ENCODE results near the gene UBTD2. TPM values are rescaled to one million over a fixed set of nuclear protein-coding genes. Genes with fewer than 3 reads are reported as not detected.

Gene UBTD2
- polyA plus RNA-seq, 3 donors: 58.3 to 68.7 (median 60.6) TPM

- no peak for DNase-seq
Measured at GRCh38 chr5:172266071-172266675, 17.4 kb downstream of the UBTD2 start.

DNA sequence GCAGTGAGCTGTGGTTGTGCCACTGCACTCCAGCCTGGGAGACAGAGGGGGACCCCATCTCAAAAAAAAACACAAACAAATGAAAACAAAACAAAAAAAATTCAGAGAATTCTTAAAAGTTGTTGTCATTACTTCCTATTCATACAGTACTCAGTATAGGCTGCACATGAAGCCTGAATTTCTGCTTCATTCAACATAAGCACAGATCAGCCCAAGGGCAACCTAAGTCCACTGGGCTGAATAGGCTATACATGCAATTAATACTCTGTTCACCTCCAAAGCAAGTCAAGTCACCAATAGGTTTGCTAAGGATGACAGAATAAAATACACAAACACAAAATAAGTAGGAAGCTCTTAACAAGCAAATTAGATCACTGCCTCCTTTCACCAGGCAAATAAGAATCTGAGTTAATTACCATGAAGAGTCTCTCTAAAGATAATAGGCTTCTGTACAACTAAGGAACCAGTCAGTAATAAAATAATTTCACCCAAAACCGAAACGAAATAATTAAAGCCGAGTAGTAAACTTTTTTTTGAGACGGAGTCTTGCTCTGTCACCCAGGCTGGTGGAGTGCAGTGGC is 18.7 kb downstream of the UBTD2 start:
- no peak for DNase-seq

GRCh38 chr5:172255444-172255843 is 28.1 kb downstream of the UBTD2 start:
- no peak for DNase-seq

DNA sequence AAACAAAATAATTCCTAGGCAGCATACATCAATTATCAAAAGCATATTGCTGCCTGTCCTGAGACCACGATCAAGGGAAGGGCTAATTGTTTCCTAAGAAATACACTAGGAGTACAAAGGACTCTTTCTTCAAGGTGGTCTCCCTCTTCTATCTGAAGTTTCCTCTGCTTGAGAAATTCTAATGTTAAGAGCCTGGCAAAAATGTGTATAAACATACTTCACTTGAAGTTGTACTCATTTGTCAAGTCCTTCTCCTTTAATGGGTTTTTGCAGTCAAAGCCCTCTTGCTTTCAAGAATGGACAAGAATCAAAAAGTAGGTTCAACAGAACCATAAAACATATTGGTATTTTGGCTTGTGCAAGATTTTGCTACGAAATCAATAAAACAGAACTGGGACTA is 31.1 kb downstream of the UBTD2 start:
- no peak for DNase-seq

- no peak for DNase-seq
Measured at GRCh38 chr5:172251419-172251818, 32.1 kb downstream of the UBTD2 start.

DNA sequence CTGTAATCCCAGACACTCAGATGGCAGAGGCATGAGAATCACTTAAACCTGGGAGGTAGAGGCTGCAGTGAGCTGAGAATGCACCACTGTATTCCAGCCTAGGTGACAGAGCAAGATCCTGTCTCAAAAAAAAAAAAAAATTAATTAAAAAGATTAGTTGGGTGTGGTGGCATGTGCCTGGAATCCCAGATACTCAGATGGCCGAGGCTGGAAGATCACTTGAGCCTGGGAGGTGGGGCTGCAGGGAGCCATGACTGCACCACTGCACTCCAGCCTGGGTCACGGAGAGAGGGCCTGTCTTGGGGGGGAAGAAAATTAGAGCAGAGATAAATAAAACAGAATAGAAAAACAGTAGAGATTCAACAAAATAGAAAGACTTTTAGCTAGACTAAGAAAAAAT is 34.9 kb downstream of the UBTD2 start:
- DNase-seq: no peak

DNA sequence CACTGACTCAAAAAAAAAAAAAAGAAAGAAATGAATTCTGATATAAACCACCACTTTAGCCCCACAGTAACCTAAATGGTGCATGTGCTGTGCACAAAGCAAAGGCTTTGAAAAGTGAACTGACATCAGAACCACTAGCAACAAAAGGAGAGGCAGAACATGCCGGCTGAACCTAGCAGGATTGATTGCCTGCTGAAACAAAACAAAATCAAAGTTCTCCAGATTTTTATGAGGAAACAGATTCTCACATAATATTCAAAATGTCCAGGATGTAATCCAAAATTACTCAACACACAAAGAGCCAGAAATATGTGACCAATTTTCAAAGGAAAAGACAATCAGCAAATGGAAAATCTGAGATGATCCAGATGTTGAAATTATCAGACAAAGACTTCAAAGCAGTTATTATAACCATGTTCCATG is 37.9 kb downstream of the UBTD2 start:
- no peak for DNase-seq

DNA sequence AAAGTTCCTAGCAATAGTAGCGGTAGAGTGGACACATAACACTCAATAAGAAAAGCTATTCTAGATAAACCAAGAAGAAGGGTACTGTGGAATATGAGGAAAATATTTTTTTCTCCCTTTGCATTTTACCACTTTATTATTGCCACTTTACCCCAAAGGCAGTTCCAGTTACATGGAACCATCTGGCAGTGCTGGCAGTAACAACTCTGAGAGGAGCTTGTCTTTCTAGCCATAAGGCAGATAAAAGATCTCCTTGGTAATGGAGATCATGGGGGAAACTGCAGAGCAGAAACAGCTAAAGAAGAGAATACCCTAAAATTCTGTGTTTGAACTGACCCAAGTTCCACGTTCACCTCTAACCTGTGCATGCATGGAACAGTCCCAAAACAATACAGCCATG is 38.5 kb downstream of the UBTD2 start:
- DNase-seq: no peak

DNA sequence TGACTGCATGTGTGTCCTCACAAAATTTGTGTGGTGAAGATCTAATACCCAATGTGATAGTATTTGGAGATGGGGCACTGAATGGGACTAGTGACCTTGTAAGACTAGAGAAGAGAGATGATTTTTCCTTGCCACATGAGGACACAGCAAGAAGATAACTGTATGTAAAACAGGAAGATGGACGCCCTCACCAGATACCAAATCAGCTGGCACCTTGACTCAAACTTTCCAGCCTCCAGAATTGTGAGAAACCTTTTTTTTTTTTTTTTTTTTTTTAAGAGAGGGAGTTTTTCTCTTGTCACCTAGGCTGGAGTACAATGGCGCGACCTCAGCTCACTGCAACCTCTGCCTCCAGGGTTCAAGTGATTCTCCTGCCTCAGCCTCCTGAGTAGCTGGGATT is 40.3 kb downstream of the UBTD2 start:
- DNase-seq: no peak

GRCh38 chr5:172238334-172238733 is 45.2 kb downstream of the UBTD2 start:
- no peak for DNase-seq

DNA sequence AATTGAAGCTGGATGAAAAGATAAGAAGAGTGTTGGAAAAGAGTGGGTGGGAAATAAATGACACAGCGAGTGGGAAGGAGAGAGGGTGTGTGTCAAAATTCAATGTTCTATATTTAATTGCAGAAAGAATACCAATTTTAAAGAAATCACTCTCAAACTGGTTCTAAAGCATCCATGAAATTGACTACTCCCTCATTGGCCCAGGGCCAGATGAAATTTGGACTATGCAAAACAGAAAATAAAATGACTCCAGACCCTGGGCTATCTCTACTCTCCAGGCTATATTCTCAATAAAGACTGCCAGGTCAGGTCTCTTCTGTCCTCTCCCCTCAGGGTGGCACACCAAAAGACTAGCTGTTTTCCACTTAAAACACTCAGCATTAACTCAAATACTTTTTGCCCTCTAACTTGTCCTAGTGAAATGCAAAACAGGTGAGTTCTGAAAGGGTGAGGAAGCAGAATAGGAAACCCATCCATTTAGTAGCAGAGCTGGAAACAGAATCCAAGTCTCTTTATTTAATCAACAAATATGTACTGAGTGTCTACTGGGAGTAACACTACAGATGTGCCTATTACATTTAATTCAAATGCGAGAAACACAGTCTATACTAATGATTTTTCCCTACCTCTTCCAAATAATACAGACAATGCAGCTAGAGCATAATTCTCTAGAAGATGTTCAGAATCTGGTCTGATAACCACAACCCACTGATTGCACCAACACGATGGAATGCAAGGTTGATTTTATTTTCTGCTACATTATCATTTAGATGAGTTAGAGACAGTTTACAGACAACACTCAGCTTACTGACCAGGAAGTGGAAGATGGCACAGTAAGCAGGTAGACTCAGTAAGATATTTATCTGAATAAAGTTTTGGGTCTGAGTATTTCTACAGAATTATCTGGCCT is 47.5 kb downstream of the UBTD2 start:
- no peak for DNase-seq

GRCh38 chr5:172235132-172235780 is 48.3 kb downstream of the UBTD2 start:
- no peak for DNase-seq

- no peak for DNase-seq
Measured at GRCh38 chr5:172234031-172234430, 49.5 kb downstream of the UBTD2 start.

GRCh38 chr5:172229904-172230303 is 53.7 kb downstream of the UBTD2 start:
- DNase-seq: no peak

DNA sequence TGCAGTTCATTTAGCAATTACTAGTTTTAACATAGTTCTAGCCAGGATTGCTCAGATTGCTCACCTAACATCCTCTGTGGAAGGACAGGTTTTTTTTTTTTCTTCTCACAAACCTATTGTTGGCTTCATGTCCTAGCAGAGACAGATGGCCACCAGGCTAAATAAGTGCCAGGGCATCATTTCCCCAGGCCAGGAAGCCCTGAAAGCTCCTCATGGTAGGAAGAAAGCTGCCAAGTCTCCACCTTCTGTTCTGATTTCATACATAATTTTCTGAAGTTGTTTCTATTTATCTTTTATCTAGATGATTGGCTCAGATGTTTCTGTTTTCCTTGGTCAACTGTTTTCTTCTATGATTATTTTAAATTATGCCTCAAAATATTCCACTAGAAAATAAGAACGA is 58.6 kb downstream of the UBTD2 start:
- DNase-seq: no peak

GRCh38 chr5:172223901-172224873 is 59.4 kb downstream of the UBTD2 start:
- no peak for DNase-seq

- DNase-seq: no peak
Measured at GRCh38 chr5:172219296-172219695, 64.3 kb downstream of the UBTD2 start.

DNA sequence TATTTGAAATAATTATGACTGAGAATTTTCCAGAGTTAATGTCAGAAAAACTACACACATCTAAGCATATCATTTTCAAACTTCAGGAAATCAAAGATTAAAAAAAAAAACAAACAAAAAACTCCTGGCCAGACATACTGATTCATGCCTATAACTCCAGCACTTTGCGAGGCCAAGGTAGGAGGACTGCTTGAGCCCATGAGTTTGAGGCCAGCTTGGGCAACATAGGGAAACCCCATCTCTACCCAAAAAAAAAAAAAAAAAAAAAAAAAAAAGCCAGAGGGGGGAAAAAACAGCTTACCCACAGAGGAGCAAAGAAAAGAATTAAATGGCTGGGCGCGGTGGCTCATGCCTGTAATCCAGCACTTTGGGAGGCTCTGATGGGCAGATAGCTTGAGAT is 67.2 kb downstream of the UBTD2 start:
- DNase-seq: no peak

DNA sequence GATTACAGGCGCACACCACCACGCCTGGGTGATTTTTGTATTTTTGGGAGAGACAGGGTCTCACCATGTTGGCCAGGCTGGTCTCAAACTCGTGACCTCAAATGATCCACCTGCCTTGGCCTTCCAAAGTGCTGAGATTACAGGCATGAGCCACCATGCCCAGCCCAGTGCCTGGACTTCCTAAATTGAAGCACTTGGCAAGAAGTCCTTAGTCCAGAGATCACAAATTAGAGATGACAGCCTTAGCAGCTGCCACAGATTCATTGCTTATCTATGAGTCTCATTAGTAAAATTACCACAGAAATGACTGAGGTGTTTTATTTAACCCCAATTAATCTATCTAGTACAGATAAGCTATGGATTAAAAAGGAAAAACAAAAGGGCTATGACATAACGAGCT is 70.4 kb downstream of the UBTD2 start:
- no peak for DNase-seq

DNA sequence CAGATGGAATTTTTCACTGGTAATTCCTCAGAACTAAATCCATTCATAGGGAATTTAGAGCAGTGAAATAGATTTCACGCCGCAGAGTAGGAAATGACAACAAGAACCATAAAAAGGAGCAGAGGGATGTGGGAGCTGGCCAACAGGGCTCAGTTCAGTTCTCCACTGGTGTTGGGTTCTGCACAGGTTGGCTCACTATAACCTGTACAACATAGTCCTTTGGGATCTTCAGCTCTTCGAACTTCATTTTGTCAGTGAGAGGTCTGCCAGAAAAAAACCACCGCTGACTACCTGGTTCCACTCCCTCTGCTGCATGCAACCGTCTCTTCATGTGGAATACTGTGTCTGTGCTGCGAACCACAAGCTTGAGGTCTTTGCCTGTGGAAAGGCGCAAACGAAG is 71.9 kb downstream of the UBTD2 start:
- DNase-seq: no peak

GRCh38 chr5:172209714-172210113 is 73.8 kb downstream of the UBTD2 start:
- no peak for DNase-seq
